ENCODE data around the gene DCC.

DNA sequence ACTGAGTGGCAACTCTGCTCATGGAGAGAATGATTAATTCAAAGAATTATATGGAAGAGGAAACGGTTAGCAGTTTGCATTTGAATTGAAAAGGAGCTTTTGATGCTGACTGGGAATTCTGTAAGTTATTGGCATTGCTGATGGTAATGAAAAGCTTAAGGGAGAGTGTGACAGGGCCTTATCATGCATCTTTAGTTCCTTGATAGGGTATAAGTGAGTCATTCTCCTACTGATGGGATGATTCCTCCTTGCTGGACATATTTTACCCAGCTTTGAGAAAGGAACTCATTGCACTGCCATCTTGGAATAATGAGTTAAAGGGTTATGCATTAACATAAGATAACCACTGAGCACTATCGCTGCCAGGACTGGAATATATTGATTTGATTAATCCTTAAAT lies 740.7 kb downstream of the DCC start:
- TF ChIP-seq, protein P1, sequence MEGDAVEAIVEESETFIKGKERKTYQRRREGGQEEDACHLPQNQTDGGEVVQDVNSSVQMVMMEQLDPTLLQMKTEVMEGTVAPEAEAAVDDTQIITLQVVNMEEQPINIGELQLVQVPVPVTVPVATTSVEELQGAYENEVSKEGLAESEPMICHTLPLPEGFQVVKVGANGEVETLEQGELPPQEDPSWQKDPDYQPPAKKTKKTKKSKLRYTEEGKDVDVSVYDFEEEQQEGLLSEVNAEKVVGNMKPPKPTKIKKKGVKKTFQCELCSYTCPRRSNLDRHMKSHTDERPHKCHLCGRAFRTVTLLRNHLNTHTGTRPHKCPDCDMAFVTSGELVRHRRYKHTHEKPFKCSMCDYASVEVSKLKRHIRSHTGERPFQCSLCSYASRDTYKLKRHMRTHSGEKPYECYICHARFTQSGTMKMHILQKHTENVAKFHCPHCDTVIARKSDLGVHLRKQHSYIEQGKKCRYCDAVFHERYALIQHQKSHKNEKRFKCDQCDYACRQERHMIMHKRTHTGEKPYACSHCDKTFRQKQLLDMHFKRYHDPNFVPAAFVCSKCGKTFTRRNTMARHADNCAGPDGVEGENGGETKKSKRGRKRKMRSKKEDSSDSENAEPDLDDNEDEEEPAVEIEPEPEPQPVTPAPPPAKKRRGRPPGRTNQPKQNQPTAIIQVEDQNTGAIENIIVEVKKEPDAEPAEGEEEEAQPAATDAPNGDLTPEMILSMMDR (IDR thresholded peaks at IDR 0.05), result no peak
- no peak for TF ChIP-seq POLR2AphosphoS5 (IDR thresholded peaks at IDR 0.05)
- TF ChIP-seq POLR2A (IDR thresholded peaks at IDR 0.05), result no peak
